NCI-H2196 (cell line): ENCODE data around the gene SP3.

Source experiments
- DNase-seq: peaks from one replicate; lab custom pipeline; 2025; ENCODE audit not compliant: unreplicated experiment; lab: John Stamatoyannopoulos, UW

The SP3 gene

GRCh38 chr2:173969886-173970285, 4.7 kb upstream of the SP3 start:
- no peak for DNase-seq

DNA sequence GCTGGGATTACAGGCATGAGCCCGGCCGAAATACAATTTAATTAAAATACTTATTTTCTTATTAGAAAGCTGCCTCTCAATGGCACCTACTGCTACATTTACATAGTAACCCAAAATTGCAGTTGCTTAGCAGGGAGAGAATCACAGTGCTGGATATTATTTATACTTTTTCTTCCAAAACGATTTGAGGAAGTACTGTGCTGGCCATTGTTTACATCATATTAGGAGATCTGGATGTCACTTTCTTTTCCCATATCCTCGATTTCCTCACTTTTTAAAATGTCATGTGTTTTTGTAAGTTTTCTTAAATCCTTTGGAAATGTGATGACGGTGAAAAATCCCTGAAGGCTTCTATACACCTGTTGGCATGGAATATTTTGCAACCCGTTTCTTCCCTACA, 3.4 kb upstream of the SP3 start:
- DNase-seq = no peak

- DNase-seq = no peak
Observed at GRCh38 chr2:173966274-173967098, 1.3 kb upstream of the SP3 start.

GRCh38 chr2:173964565-173965371, 405 bp downstream of the SP3 start:
- DNase-seq = peak; percentile 79

GRCh38 chr2:173963817-173964564, 1.2 kb downstream of the SP3 start:
- DNase-seq = peak; percentile 94

GRCh38 chr2:173963323-173963816, 1.8 kb downstream of the SP3 start:
- DNase-seq = peak; percentile 55

DNA sequence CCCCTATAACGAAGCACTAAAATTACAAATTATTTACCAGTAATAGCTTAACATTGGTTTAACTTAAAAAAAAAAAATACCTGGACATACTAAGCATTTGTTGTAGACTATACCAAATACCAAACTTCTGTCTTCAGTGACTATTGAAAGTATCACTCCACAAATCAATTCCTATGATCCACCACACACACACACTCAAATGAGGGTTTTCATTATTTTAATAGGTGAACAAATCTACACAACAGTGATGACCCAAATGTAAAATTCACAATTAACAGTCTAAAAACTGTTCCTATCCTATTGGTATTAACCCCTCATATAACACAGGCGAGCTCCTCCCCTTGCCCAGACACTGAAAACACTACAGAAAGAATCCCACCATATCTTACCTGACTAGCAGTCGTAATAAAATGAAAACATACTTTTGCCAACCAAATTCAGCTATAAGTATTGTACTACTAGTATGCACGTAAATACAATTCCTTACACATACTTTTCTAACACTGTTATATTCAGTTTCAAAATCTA, 2.5 kb downstream of the SP3 start:
- DNase-seq = no peak

GRCh38 chr2:173962031-173962430, 3.1 kb downstream of the SP3 start:
- DNase-seq = no peak

- DNase-seq = no peak
Observed at GRCh38 chr2:173961346-173961705, 3.8 kb downstream of the SP3 start.

DNA sequence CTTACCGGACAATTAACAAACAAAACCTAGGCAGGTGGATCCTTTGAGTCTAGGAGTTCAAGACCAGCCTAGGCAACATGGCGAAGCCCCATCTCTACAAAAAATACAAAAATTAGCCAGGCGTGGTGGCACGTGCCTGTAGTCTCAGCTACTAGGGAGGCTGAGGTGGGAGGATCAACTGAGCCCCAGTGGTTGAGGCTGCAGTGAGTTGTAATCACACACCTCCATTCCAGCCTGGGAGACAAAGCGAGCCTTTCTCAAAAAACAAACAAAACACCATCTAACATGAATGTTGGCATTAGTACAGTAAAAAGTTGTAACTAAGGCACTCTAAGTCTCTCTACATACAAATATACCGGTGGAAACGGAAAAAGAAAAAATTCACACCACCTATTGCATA, 5.3 kb downstream of the SP3 start:
- no peak for DNase-seq

- DNase-seq = no peak
Observed at GRCh38 chr2:173959358-173959884, 5.8 kb downstream of the SP3 start.

- no peak for DNase-seq
Observed at GRCh38 chr2:173958198-173958846, 6.9 kb downstream of the SP3 start.

- DNase-seq = no peak
Observed at GRCh38 chr2:173957517-173957916, 7.7 kb downstream of the SP3 start.

GRCh38 chr2:173956454-173956853, 8.7 kb downstream of the SP3 start:
- no peak for DNase-seq

DNA sequence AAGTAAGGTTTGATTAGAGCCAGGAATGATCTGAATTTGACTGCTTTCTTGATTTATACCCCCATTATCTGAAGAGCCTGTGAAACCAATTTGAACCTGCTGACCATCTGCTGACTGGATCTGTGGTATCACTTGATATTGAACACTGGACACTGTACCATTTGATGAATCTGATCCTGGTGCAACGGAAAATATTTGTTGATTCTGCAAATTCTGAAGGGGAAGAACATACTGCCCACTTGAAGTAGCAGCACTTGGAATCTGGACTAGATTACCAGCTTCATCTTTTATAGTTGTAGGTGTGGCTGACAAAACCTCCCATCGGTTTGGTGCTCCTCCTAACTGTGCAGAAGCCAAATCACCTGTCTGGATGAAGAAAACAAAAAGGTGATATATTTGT, 9.3 kb downstream of the SP3 start:
- DNase-seq = no peak

DNA sequence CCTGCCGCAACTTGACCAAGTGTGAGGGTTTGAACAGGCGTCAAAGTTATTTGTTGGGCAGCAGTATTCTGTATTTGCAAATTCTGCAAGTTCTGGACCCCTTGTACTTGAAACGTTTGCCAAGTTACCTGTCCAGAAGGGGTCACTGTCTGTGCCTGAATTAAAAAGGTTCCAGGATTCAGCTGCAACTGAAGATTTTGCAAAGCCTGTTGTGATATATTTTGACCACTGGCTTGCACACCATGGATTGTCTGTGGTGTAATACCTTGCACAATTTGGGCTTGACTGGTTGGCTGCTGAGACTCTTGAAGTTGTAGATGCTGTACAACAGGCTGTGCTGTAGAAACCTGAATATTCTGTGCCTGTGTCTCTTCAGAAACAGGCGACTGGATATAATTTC, 10.2 kb downstream of the SP3 start:
- no peak for DNase-seq

GRCh38 chr2:173953047-173953424, 12.1 kb downstream of the SP3 start:
- DNase-seq = no peak

DNA sequence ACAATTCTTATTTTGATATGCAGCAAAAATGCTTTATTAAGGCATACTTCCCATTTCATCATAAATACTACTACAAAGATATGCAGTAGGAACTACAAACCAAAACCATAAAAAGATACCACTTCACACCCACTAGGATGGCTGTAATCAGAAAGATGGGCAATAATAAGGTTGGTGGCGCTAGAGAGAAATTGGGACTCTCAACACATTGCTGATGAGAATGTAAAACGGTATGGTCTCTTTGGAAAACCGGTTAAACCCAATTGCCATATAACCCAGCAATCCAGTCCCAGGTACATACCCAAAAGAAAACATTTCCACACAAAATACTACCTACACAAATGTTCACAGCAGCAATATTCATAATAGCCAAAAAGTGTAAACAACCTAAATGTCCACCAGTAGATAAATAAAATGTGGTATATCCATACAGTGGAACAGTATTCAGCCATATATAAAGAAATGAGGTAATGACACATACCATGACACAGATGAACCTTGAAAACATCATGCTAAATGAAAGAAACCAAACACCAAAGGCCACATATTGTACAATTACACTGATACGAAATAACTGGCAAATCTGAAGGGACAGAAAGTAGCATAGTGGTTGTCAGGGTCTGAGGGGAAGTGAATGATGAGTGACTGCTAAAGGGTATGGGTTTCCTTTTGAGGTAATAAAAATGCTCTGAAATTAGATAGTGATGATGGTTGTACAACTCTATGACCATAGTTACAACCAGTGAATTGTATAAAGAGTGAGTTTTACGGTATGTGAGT, 12.7 kb downstream of the SP3 start:
- DNase-seq = no peak

DNA sequence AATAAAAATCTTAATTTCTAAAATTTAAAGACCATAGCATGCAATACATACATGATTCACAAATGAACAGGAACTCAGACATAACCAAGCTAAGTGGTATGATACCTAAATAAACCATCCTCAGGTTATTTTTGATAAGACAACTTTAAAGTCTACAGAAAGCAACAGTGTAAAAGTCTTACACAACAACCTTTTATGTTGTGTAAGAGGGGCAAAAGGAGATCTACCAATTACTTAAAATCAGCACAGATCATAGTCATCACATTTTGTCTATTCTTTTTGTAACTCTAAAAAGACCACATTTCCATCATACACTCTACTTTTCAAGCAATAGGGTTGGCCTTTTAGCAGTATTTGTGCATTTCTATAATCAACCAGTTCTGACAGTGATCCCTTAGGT, 16.3 kb downstream of the SP3 start:
- DNase-seq = no peak

GRCh38 chr2:173948198-173948597, 17.0 kb downstream of the SP3 start:
- DNase-seq = no peak
